ENCODE results near the gene KIAA0513. TPM values are rescaled to one million over a fixed set of nuclear protein-coding genes. Genes with fewer than 3 reads are reported as not detected.

Gene KIAA0513
- total RNA-seq, 1 experiment from 2014 or later, result 2.9 TPM

DNA sequence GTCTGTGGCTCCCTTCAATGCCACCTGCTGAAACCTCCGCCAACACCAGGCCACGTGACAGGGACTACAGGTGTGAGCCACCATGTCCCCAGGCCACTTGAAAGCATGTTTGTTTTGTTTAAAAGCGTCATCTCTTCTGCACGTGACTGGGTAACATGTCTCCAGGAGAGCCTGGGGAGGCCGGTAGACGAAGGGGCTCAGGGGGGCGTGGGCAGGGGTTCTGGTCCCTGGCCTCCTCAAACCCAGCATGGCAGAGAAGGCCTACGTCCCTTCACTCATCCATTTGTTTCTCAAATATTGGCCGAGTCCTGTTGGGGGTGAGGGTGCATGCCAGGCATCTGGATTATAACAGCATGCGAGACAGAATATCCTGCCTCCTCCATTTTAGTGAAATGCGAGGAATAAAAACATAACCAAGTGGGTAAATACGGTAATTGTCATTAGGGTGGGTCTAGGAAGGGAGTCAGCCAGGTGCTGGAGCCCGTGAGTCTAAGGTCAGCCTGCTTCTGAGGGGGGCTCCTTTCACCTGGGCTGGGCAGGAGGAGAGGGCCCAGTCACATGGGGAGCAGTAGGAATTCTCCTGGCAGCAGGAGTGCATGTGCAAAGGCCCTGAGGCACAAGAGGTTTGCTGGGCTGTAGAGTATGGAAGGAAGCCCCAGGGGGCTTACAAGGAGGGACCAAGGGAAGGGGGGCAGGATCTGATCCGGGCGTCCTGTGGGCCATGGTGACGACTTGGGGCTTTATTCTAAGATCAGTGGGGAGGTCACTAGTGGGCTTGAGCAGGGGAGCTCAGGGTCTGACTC, 111.4 kb downstream of the KIAA0513 start:
- H3K4me3 ChIP-seq (ENCODE audit: low read depth, low read length, poor library complexity, severe bottlenecking), result no peak overlapping the region
- intact Hi-C loops (cut with micrococcal nuclease; ENCODE audit: unreplicated experiment), result no loop called here
- DNase-seq (ENCODE audit: low spot score), result no peak
- H3K36me3 ChIP-seq (ENCODE audit: insufficient read depth, low read length, poor library complexity, severe bottlenecking), result no peaks in the 10 kb centered on the region
- no peaks in the 10 kb centered on the region for H3K9me3 ChIP-seq (ENCODE audit: low read depth, low read length, poor library complexity, severe bottlenecking)
- ChIA-PET CTCF (no interaction called here), POLR2A (ENCODE audit: low non-redundant PET) (no interaction called here)
- H3K27ac ChIP-seq (ENCODE audit: low read depth, low read length, poor library complexity, severe bottlenecking), result no peak overlapping the region
- H3K27me3 ChIP-seq (replicated peaks; ENCODE audit: insufficient read depth, low read depth, low read length, poor library complexity), result no peaks in the 10 kb centered on the region
- no TSS peak for BruUV-seq (replicated peaks)
- no peaks in the 10 kb centered on the region for H3K4me1 ChIP-seq (ENCODE audit: insufficient read depth, low read length, poor library complexity, severe bottlenecking)
- no peak for TF ChIP-seq EZH2 (IDR thresholded peaks at IDR 0.05; ENCODE audit: borderline replicate concordance, low read depth, low read length, poor library complexity, severe bottlenecking)
- TF ChIP-seq, protein P1, sequence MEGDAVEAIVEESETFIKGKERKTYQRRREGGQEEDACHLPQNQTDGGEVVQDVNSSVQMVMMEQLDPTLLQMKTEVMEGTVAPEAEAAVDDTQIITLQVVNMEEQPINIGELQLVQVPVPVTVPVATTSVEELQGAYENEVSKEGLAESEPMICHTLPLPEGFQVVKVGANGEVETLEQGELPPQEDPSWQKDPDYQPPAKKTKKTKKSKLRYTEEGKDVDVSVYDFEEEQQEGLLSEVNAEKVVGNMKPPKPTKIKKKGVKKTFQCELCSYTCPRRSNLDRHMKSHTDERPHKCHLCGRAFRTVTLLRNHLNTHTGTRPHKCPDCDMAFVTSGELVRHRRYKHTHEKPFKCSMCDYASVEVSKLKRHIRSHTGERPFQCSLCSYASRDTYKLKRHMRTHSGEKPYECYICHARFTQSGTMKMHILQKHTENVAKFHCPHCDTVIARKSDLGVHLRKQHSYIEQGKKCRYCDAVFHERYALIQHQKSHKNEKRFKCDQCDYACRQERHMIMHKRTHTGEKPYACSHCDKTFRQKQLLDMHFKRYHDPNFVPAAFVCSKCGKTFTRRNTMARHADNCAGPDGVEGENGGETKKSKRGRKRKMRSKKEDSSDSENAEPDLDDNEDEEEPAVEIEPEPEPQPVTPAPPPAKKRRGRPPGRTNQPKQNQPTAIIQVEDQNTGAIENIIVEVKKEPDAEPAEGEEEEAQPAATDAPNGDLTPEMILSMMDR (conservative IDR thresholded peaks at IDR 0.05; ENCODE audit: low read depth, low read length), result no peak

GRCh38 chr16:85139881-85140339, 112.3 kb downstream of the KIAA0513 start:
- Histone ChIP-seq H3K27ac (ENCODE audit: low read depth, low read length, poor library complexity, severe bottlenecking) (no peak overlapping the region), H3K9me3 (ENCODE audit: low read depth, low read length, poor library complexity, severe bottlenecking) (no peaks in the 10 kb centered on the region), H3K36me3 (ENCODE audit: insufficient read depth, low read length, poor library complexity, severe bottlenecking) (no peaks in the 10 kb centered on the region), H3K4me1 (ENCODE audit: insufficient read depth, low read length, poor library complexity, severe bottlenecking) (no peaks in the 10 kb centered on the region), H3K4me3 (ENCODE audit: low read depth, low read length, poor library complexity, severe bottlenecking) (no peak overlapping the region), H3K27me3 (replicated peaks; ENCODE audit: insufficient read depth, low read depth, low read length, poor library complexity) (no peaks in the 10 kb centered on the region)
- ChIA-PET CTCF (no interaction called here), POLR2A (ENCODE audit: low non-redundant PET) (no interaction called here)
- DNase-seq (ENCODE audit: low spot score), result no peak
- BruUV-seq (replicated peaks), result no TSS peak
- no peak for TF ChIP-seq EZH2 (IDR thresholded peaks at IDR 0.05; ENCODE audit: borderline replicate concordance, low read depth, low read length, poor library complexity, severe bottlenecking)
- TF ChIP-seq, protein P1 (conservative IDR thresholded peaks at IDR 0.05; ENCODE audit: low read depth, low read length), result no peak
- intact Hi-C loops (cut with micrococcal nuclease; ENCODE audit: unreplicated experiment), result no loop called here

GRCh38 chr16:85140455-85141012, 112.9 kb downstream of the KIAA0513 start:
- no peaks in the 10 kb centered on the region for H3K4me1 ChIP-seq (ENCODE audit: insufficient read depth, low read length, poor library complexity, severe bottlenecking)
- ChIA-PET POLR2A (ENCODE audit: low non-redundant PET) (no interaction called here), CTCF (interaction anchor here (0.6 kb wide), 1 partner anchor 42 kb away, joined by 3 read pairs; no protein-coding TSS in a partner anchor)
- TF ChIP-seq, protein P1 (conservative IDR thresholded peaks at IDR 0.05; ENCODE audit: low read depth, low read length), result no peak
- no peak for TF ChIP-seq EZH2 (IDR thresholded peaks at IDR 0.05; ENCODE audit: borderline replicate concordance, low read depth, low read length, poor library complexity, severe bottlenecking)
- no peak overlapping the region for H3K4me3 ChIP-seq (ENCODE audit: low read depth, low read length, poor library complexity, severe bottlenecking)
- H3K27ac ChIP-seq (ENCODE audit: low read depth, low read length, poor library complexity, severe bottlenecking), result no peak overlapping the region
- H3K36me3 ChIP-seq (ENCODE audit: insufficient read depth, low read length, poor library complexity, severe bottlenecking), result no peaks in the 10 kb centered on the region
- intact Hi-C loops (cut with micrococcal nuclease; ENCODE audit: unreplicated experiment), result no loop called here
- no peak for DNase-seq (ENCODE audit: low spot score)
- H3K27me3 ChIP-seq (replicated peaks; ENCODE audit: insufficient read depth, low read depth, low read length, poor library complexity), result no peaks in the 10 kb centered on the region
- no peaks in the 10 kb centered on the region for H3K9me3 ChIP-seq (ENCODE audit: low read depth, low read length, poor library complexity, severe bottlenecking)
- BruUV-seq (replicated peaks), result no TSS peak
